H1 (cell line): ENCODE data around the gene SNRNP200. TPM values are rescaled to one million over a fixed set of nuclear protein-coding genes. Genes with fewer than 3 reads are reported as not detected.

Experiments used
- CTBP2 ChIP-seq: IDR thresholded peaks from 2 replicates; pipeline ENCODE4 v1.7.0; 2011; ENCODE audit warnings: borderline replicate concordance, mild to moderate bottlenecking, moderate library complexity, mixed read lengths, low read length; ENCODE audit not compliant: insufficient read depth, insufficient read length
- MAFK ChIP-seq: IDR thresholded peaks from 2 replicates; pipeline ENCODE4 v1.6.1; 2012; ENCODE audit warnings: low read depth, mild to moderate bottlenecking, improper control_type of control experiment, low read length
- NANOG ChIP-seq: IDR thresholded peaks from 2 replicates; pipeline ENCODE4 v1.6.1; 2011; ENCODE audit warnings: low read length, low read depth, mild to moderate bottlenecking, inconsistent platforms; ENCODE audit not compliant: insufficient read depth, poor library complexity, severe bottlenecking
- NRF1 ChIP-seq: IDR thresholded peaks from 2 replicates; pipeline ENCODE4 v1.6.1; 2011; ENCODE audit warnings: mild to moderate bottlenecking, low read depth, low read length, improper control_type of control experiment
- PHF8 ChIP-seq: fragments of 200-600 bp; sonication (generic); conservative IDR thresholded peaks from 2 replicates; pipeline ENCODE4 v1.7.1; 2012; ENCODE audit warnings: low read depth, mild to moderate bottlenecking, inconsistent platforms, low read length, moderate library complexity
- POLR2AphosphoS5 ChIP-seq: IDR thresholded peaks from 2 replicates; pipeline ENCODE4 v1.6.1; 2011; ENCODE audit warnings: low read depth, low read length
- TCF12 ChIP-seq: IDR thresholded peaks from 2 replicates; pipeline ENCODE4 v1.6.1; 2011; ENCODE audit warnings: low read depth, mild to moderate bottlenecking, low read length
- polyA plus RNA-seq, 7 experiments: library from polyadenylated mRNA; depleted of rRNA in 3 of 7; stranded (reverse) in 5 of 7; unstranded in 2 of 7; fragments of >200 nt in 5 of 7; fragments of 200-250 nt in 2 of 7; gene quantifications; 1 replicate in 5 of 7; 2 replicates in 1 of 7; 4 replicates in 1 of 7; pipeline versions ENCODE4 v1.2.1 to v1.2.3, GENCODE V29; 2011 to 2013; ENCODE audit warnings: missing spikeins in 2 of 7, mixed read lengths in 2 of 7
- total RNA-seq: library from RNA; stranded (reverse); fragmentation: NEBNext Ultra II Directional; extraction: Animal tissue kit (Norgen Biotek cat#: 25700); gene quantifications from 2 replicates; pipeline ENCODE4 v1.2.1, GENCODE V29; 2021
- TF ChIP-seq, protein P1 (sequence below): fragments of 300-600 bp; sonication (generic); IDR thresholded peaks from 2 replicates; pipeline ENCODE4 v1.7.1; 2012; ENCODE audit warnings: low read length, moderate library complexity, mild to moderate bottlenecking, inconsistent platforms; ENCODE audit not compliant: insufficient replicate concordance
- TF ChIP-seq, protein P2 (sequence below), 3 experiments: IDR thresholded peaks; 1 replicate in 2 of 3; 2 replicates in 1 of 3; pipeline versions ENCODE4 v1.5.1 to v1.6.1; 2011; ENCODE audit warnings: low read length in 3 of 3, mild to moderate bottlenecking in 3 of 3, inconsistent platforms in 2 of 3, low read depth in 1 of 3, moderate library complexity in 1 of 3; ENCODE audit not compliant: insufficient read depth in 1 of 3; ENCODE audit errors: control extremely low read depth in 1 of 3

SNRNP200 gene
- total and polyA plus RNA-seq, 2 of the 8 experiments (the other 6 are each of a cell fraction or from before 2014, with no cell fraction given) = 190 to 289 TPM

DNA sequence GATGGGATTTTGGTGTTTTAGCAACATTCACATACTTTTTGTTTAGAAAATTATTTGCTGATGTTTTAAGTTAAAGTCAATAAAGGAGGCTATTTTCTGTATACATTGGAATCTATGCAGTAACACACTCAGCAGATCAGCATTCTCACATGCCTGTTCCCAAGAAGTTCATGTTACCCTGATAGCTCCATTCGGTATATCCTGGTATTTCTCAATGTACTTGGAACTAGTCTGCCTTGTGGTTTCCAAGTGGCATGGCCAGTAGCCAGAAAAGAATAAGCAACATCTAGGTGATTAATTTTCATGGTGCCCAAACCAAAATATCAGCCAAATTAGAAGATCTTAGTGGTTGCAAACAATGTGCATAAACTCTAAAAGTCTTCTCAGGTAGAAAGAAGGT, 25.1 kb upstream of the SNRNP200 start (continued):
- TF ChIP-seq, protein P1, sequence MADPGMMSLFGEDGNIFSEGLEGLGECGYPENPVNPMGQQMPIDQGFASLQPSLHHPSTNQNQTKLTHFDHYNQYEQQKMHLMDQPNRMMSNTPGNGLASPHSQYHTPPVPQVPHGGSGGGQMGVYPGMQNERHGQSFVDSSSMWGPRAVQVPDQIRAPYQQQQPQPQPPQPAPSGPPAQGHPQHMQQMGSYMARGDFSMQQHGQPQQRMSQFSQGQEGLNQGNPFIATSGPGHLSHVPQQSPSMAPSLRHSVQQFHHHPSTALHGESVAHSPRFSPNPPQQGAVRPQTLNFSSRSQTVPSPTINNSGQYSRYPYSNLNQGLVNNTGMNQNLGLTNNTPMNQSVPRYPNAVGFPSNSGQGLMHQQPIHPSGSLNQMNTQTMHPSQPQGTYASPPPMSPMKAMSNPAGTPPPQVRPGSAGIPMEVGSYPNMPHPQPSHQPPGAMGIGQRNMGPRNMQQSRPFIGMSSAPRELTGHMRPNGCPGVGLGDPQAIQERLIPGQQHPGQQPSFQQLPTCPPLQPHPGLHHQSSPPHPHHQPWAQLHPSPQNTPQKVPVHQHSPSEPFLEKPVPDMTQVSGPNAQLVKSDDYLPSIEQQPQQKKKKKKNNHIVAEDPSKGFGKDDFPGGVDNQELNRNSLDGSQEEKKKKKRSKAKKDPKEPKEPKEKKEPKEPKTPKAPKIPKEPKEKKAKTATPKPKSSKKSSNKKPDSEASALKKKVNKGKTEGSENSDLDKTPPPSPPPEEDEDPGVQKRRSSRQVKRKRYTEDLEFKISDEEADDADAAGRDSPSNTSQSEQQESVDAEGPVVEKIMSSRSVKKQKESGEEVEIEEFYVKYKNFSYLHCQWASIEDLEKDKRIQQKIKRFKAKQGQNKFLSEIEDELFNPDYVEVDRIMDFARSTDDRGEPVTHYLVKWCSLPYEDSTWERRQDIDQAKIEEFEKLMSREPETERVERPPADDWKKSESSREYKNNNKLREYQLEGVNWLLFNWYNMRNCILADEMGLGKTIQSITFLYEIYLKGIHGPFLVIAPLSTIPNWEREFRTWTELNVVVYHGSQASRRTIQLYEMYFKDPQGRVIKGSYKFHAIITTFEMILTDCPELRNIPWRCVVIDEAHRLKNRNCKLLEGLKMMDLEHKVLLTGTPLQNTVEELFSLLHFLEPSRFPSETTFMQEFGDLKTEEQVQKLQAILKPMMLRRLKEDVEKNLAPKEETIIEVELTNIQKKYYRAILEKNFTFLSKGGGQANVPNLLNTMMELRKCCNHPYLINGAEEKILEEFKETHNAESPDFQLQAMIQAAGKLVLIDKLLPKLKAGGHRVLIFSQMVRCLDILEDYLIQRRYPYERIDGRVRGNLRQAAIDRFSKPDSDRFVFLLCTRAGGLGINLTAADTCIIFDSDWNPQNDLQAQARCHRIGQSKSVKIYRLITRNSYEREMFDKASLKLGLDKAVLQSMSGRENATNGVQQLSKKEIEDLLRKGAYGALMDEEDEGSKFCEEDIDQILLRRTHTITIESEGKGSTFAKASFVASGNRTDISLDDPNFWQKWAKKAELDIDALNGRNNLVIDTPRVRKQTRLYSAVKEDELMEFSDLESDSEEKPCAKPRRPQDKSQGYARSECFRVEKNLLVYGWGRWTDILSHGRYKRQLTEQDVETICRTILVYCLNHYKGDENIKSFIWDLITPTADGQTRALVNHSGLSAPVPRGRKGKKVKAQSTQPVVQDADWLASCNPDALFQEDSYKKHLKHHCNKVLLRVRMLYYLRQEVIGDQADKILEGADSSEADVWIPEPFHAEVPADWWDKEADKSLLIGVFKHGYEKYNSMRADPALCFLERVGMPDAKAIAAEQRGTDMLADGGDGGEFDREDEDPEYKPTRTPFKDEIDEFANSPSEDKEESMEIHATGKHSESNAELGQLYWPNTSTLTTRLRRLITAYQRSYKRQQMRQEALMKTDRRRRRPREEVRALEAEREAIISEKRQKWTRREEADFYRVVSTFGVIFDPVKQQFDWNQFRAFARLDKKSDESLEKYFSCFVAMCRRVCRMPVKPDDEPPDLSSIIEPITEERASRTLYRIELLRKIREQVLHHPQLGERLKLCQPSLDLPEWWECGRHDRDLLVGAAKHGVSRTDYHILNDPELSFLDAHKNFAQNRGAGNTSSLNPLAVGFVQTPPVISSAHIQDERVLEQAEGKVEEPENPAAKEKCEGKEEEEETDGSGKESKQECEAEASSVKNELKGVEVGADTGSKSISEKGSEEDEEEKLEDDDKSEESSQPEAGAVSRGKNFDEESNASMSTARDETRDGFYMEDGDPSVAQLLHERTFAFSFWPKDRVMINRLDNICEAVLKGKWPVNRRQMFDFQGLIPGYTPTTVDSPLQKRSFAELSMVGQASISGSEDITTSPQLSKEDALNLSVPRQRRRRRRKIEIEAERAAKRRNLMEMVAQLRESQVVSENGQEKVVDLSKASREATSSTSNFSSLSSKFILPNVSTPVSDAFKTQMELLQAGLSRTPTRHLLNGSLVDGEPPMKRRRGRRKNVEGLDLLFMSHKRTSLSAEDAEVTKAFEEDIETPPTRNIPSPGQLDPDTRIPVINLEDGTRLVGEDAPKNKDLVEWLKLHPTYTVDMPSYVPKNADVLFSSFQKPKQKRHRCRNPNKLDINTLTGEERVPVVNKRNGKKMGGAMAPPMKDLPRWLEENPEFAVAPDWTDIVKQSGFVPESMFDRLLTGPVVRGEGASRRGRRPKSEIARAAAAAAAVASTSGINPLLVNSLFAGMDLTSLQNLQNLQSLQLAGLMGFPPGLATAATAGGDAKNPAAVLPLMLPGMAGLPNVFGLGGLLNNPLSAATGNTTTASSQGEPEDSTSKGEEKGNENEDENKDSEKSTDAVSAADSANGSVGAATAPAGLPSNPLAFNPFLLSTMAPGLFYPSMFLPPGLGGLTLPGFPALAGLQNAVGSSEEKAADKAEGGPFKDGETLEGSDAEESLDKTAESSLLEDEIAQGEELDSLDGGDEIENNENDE = no peak
- TF ChIP-seq NANOG (no peak), POLR2AphosphoS5 (no peak), MAFK (no peak), PHF8 (no peak), NRF1 (no peak), CTBP2 (no peak), TCF12 (no peak)
- TF ChIP-seq, protein P2, sequence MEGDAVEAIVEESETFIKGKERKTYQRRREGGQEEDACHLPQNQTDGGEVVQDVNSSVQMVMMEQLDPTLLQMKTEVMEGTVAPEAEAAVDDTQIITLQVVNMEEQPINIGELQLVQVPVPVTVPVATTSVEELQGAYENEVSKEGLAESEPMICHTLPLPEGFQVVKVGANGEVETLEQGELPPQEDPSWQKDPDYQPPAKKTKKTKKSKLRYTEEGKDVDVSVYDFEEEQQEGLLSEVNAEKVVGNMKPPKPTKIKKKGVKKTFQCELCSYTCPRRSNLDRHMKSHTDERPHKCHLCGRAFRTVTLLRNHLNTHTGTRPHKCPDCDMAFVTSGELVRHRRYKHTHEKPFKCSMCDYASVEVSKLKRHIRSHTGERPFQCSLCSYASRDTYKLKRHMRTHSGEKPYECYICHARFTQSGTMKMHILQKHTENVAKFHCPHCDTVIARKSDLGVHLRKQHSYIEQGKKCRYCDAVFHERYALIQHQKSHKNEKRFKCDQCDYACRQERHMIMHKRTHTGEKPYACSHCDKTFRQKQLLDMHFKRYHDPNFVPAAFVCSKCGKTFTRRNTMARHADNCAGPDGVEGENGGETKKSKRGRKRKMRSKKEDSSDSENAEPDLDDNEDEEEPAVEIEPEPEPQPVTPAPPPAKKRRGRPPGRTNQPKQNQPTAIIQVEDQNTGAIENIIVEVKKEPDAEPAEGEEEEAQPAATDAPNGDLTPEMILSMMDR (IDR thresholded peaks at IDR 0.05; ENCODE audit: control extremely low read depth in 1 of 3, insufficient read depth in 1 of 3, low read depth in 1 of 3, low read length in 3 of 3) = no peak
